Dorsolateral prefrontal cortex (tissue), 118 donors: Measurements from ENCODE around the gene PDPK1. TPM values are rescaled to one million over a fixed set of nuclear protein-coding genes. Genes with fewer than 3 reads are reported as not detected.

Source experiments
- microRNA-seq, 43 experiments: library from miRNA; unstranded; fragments of <30 nt; microRNA quantifications; one replicate each; pipeline ENCODE4 v1.2.0, GENCODE V29; 2022
- total RNA-seq, 120 experiments: library from RNA; stranded (reverse); gene quantifications; one replicate each; pipeline versions ENCODE4 v1.2.3 to v1.2.4, GENCODE V29; 2022

PDPK1 gene
- total RNA-seq, 120 experiments from 2014 or later = 75.2 to 164 (median 115) TPM

Small RNAs within 50 kb of the gene (microRNA-seq; reads per million reads assigned to microRNA genes)
- gene MIR3178 = 0 to 1.0 (median 0) reads per million in 43 experiments

Other genes starting within 250 kb of the PDPK1 start
- gene ABCA3, start 197.3 kb upstream of the PDPK1 start, total RNA-seq = 100 to 1,000 TPM in 77 of 120 experiments, 10 to 100 TPM in 43; 75.2 to 141 (median 103) TPM
- gene CCNF, start 108.6 kb upstream of the PDPK1 start, total RNA-seq = 10 to 100 TPM in 29 of 120 experiments, 1 to 10 TPM in 91; 3.8 to 15.4 (median 8.3) TPM
- 10 to 100 TPM in 3 of 120 experiments, 1 to 10 TPM in 117; 1.9 to 10.8 (median 5.0) TPM for gene TEDC2, start 77.9 kb upstream of the PDPK1 start, total RNA-seq
- gene NTN3, start 66.7 kb upstream of the PDPK1 start, total RNA-seq = 1 to 10 TPM in 106 of 120 experiments, under 1 TPM in 13, not detected in 1; 0.48 to 4.0 (median 1.6) TPM
- 10 to 100 TPM; 27.5 to 97.0 (median 62.6) TPM for gene TBC1D24, start 62.9 kb upstream of the PDPK1 start, total RNA-seq
- gene ATP6V0C, start 24.1 kb upstream of the PDPK1 start, total RNA-seq = 100 to 1,000 TPM; 283 to 670 (median 496) TPM
- gene AMDHD2, start 17.6 kb upstream of the PDPK1 start, total RNA-seq = 10 to 100 TPM; 26.9 to 73.4 (median 42.9) TPM
- gene CEMP1, start 6.6 kb upstream of the PDPK1 start, total RNA-seq = 1 to 10 TPM in 12 of 120 experiments, under 1 TPM in 39, not detected in 69; 0.32 to 1.7 (median 0.77) TPM
- 10 to 100 TPM; 11.2 to 26.1 (median 16.7) TPM for gene KCTD5, start 144.5 kb downstream of the PDPK1 start, total RNA-seq
- gene PRSS27, start 182.2 kb downstream of the PDPK1 start, total RNA-seq = 1 to 10 TPM in 117 of 120 experiments, under 1 TPM in 3; 0.87 to 9.0 (median 2.6) TPM
- 100 to 1,000 TPM; 369 to 792 (median 531) TPM for gene SRRM2, start 214.6 kb downstream of the PDPK1 start, total RNA-seq
- gene ELOB, start 239.3 kb downstream of the PDPK1 start, total RNA-seq = 100 to 1,000 TPM; 150 to 306 (median 223) TPM
- under 1 TPM in 2 of 120 experiments, not detected in 118; 0.29 to 0.37 TPM for gene PRSS33, start 249.5 kb downstream of the PDPK1 start, total RNA-seq